LNCaP clone FGC (cell line): ENCODE measurements around the gene TBC1D9B.

Experiments used
- DNase-seq: peaks from one replicate; pipeline ENCODE4 v3.0.0-alpha.2; 2011; ENCODE audit warnings: low read depth
- H3K4me3 ChIP-seq: 2 replicates; pipeline ENCODE4 v1.5.1; 2011; ENCODE audit warnings: mild to moderate bottlenecking, low read depth, low read length, control low read depth
- CTCF ChIP-seq: IDR thresholded peaks from 2 replicates; pipeline ENCODE4 v1.5.1; 2012; ENCODE audit warnings: mild to moderate bottlenecking; ENCODE audit not compliant: control insufficient read depth, insufficient read depth; ENCODE audit errors: extremely low read depth

Gene TBC1D9B

GRCh38 chr5:179887095-179887494, 20.6 kb downstream of the TBC1D9B start:
- H3K4me3 ChIP-seq = no peak overlapping the region
- DNase-seq = no peak
- TF ChIP-seq CTCF = no peak

- no peak for DNase-seq
- no peak for TF ChIP-seq CTCF
- no peak overlapping the region for H3K4me3 ChIP-seq
Measured at GRCh38 chr5:179886190-179886911, 21.3 kb downstream of the TBC1D9B start.

GRCh38 chr5:179885491-179886090, 22.1 kb downstream of the TBC1D9B start:
- no peak for DNase-seq
- TF ChIP-seq CTCF = no peak
- no peak overlapping the region for H3K4me3 ChIP-seq

GRCh38 chr5:179883163-179883562, 24.5 kb downstream of the TBC1D9B start:
- no peak for DNase-seq
- TF ChIP-seq CTCF = no peak
- no peak overlapping the region for H3K4me3 ChIP-seq

- TF ChIP-seq CTCF = no peak
- H3K4me3 ChIP-seq = no peak overlapping the region
- no peak for DNase-seq
Measured at GRCh38 chr5:179882338-179882737, 25.4 kb downstream of the TBC1D9B start.

GRCh38 chr5:179880848-179881590, 26.7 kb downstream of the TBC1D9B start:
- no peak for DNase-seq
- H3K4me3 ChIP-seq = no peak overlapping the region
- no peak for TF ChIP-seq CTCF
